HG03196 (cell line): ENCODE measurements around the gene SPDYE6.
"Not testable (repeated sequence)": the region's sequence is repeated elsewhere in the genome, so short reads cannot be mapped to it uniquely, and the experiment has no call there.

Source experiments
- ATAC-seq: cut with Tn5 transposase; IDR thresholded peaks from one replicate; pipeline ENCODE4 v1.9.1; 2021; ENCODE audit not compliant: unreplicated experiment

Gene SPDYE6

GRCh38 chr7:102318482-102318971 lies 37.7 kb downstream of the SPDYE6 start:
- no peak for ATAC-seq

GRCh38 chr7:102317231-102318059 lies 38.8 kb downstream of the SPDYE6 start:
- no peak for ATAC-seq

GRCh38 chr7:102313997-102314780 lies 42.1 kb downstream of the SPDYE6 start:
- no peak for ATAC-seq

- no peak for ATAC-seq
These were observed 43.9 kb downstream of the SPDYE6 start for GRCh38 chr7:102312317-102312716.

GRCh38 chr7:102310414-102310815 lies 45.8 kb downstream of the SPDYE6 start:
- ATAC-seq: no peak

GRCh38 chr7:102306916-102307677 lies 49.1 kb downstream of the SPDYE6 start:
- peak; percentile 62 for ATAC-seq

GRCh38 chr7:102305414-102306268 lies 50.6 kb downstream of the SPDYE6 start:
- peak; percentile 47 for ATAC-seq

- no peak for ATAC-seq
These were observed 51.6 kb downstream of the SPDYE6 start for GRCh38 chr7:102304668-102305067.

- ATAC-seq: no peak
These were observed 52.4 kb downstream of the SPDYE6 start for GRCh38 chr7:102303669-102304422.

- ATAC-seq: no peak
These were observed 54.2 kb downstream of the SPDYE6 start for GRCh38 chr7:102302025-102302424.

- ATAC-seq: not testable (repeated sequence)
These were observed 54.9 kb downstream of the SPDYE6 start for GRCh38 chr7:102301367-102301766.

GRCh38 chr7:102300643-102301221 lies 55.5 kb downstream of the SPDYE6 start:
- no peak for ATAC-seq

- no peak for ATAC-seq
These were observed 58.6 kb downstream of the SPDYE6 start for GRCh38 chr7:102297487-102298218.

- ATAC-seq: no peak
These were observed 59.7 kb downstream of the SPDYE6 start for GRCh38 chr7:102296514-102296913.

GRCh38 chr7:102296179-102296438 lies 60.1 kb downstream of the SPDYE6 start:
- no peak for ATAC-seq
